GM23338 (cell line): ENCODE results near the gene CPNE2. TPM values are rescaled to one million over a fixed set of nuclear protein-coding genes. Genes with fewer than 3 reads are reported as not detected.

ENCODE experiments used
- ATAC-seq: fragments of 200-7000 bp; cut with Tn5 transposase; 3 replicates; pipeline ENCODE4 v1.9.1; 2020
- DNase-seq: peaks from one replicate; pipeline ENCODE4 v3.0.0-alpha.2; 2015; ENCODE audit warnings: low spot score
- H2AFZ ChIP-seq: fragments of 200-600 bp; sonication (generic); 2 replicates; pipeline ENCODE4 v1.8.0; 2016; ENCODE audit warnings: antibody characterized with exemption, mild to moderate bottlenecking, moderate library complexity
- H3F3A ChIP-seq: fragments of 200-600 bp; sonication (generic); replicated peaks from 2 replicates; pipeline ENCODE4 v1.8.0; 2017; ENCODE audit warnings: antibody characterized with exemption, mixed run types, low read depth
- H3K27ac ChIP-seq: fragments of 200-600 bp; sonication (generic); 2 replicates; pipeline ENCODE4 v1.6.1; 2016; ENCODE audit warnings: low read depth
- H3K27me3 ChIP-seq: fragments of 200-600 bp; sonication (generic); 2 replicates; pipeline ENCODE4 v1.8.0; 2016; ENCODE audit warnings: mild to moderate bottlenecking, mixed run types, moderate library complexity; ENCODE audit not compliant: insufficient read depth
- H3K36me3 ChIP-seq: fragments of 200-600 bp; sonication (generic); 2 replicates; pipeline ENCODE4 v1.8.0; 2016; ENCODE audit warnings: mild to moderate bottlenecking; ENCODE audit not compliant: insufficient read depth
- H3K4me1 ChIP-seq: fragments of 200-600 bp; sonication (generic); 2 replicates; pipeline ENCODE4 v1.8.0; 2016; ENCODE audit warnings: mild to moderate bottlenecking, moderate library complexity; ENCODE audit not compliant: insufficient read depth
- H3K4me2 ChIP-seq: fragments of 200-600 bp; sonication (generic); 2 replicates; pipeline ENCODE4 v1.7.1; 2017; ENCODE audit warnings: mixed run types
- H3K4me3 ChIP-seq: fragments of 200-600 bp; sonication (generic); 2 replicates; pipeline ENCODE4 v1.6.1; 2016; ENCODE audit warnings: mixed run types
- H3K79me2 ChIP-seq: fragments of 200-600 bp; sonication (generic); replicated peaks from 2 replicates; pipeline ENCODE4 v1.8.0; 2017; ENCODE audit warnings: mild to moderate bottlenecking; ENCODE audit not compliant: insufficient read depth
- H3K9me2 ChIP-seq: fragments of 200-600 bp; sonication (generic); 2 replicates; pipeline ENCODE4 v1.8.0; 2017; ENCODE audit not compliant: insufficient read depth
- H4K20me1 ChIP-seq: fragments of 200-600 bp; sonication (generic); replicated peaks from 2 replicates; pipeline ENCODE4 v1.8.0; 2017; ENCODE audit warnings: mild to moderate bottlenecking; ENCODE audit not compliant: insufficient read depth
- H3K27ac Mint-ChIP-seq: 2 replicates; pipeline ENCODE4 v1.8.0; 2020; ENCODE audit warnings: inconsistent platforms, mild to moderate bottlenecking, moderate library complexity, mixed read lengths
- H3K27me3 Mint-ChIP-seq: 3 replicates; pipeline ENCODE4 v1.8.0; 2022; ENCODE audit warnings: low read depth, mild to moderate bottlenecking, moderate library complexity, mixed read lengths, inconsistent platforms; ENCODE audit not compliant: insufficient read depth, poor library complexity
- H3K36me3 Mint-ChIP-seq: 3 replicates; pipeline ENCODE4 v1.8.0; 2021; ENCODE audit warnings: low read depth, mild to moderate bottlenecking, inconsistent platforms, moderate library complexity, mixed read lengths
- H3K4me1 Mint-ChIP-seq: 3 replicates; pipeline ENCODE4 v1.8.0; 2020; ENCODE audit warnings: mild to moderate bottlenecking, inconsistent platforms, mixed read lengths
- H3K4me3 Mint-ChIP-seq: 3 replicates; pipeline ENCODE4 v1.8.0; 2021; ENCODE audit warnings: moderate library complexity, mild to moderate bottlenecking, inconsistent platforms, mixed read lengths
- H3K9me3 Mint-ChIP-seq: 3 replicates; pipeline ENCODE4 v1.8.0; 2020; ENCODE audit warnings: moderate library complexity, mild to moderate bottlenecking, inconsistent platforms, mixed read lengths
- CREB1 ChIP-seq: fragments of 250-450 bp; sonication (Bioruptor Pico); IDR thresholded peaks from 2 replicates; pipeline ENCODE4 v1.5.0; 2020; ENCODE audit warnings: low read depth, mild to moderate bottlenecking, moderate library complexity
- CTCF ChIP-seq, 2 experiments: fragments of 200-600 bp in 1 of 2; sonication (generic) in 1 of 2; conservative IDR thresholded peaks; 2 replicates each; pipeline versions ENCODE4 v1.5.1 to v1.6.1; 2016 to 2017; ENCODE audit warnings: antibody characterized with exemption in 2 of 2, low read depth in 2 of 2, mild to moderate bottlenecking in 2 of 2, moderate library complexity in 1 of 2
- JUNB ChIP-seq: IDR thresholded peaks from one replicate; pipeline ENCODE4 v1.6.1; 2016; ENCODE audit warnings: antibody characterized with exemption; ENCODE audit not compliant: unreplicated experiment
- NANOG ChIP-seq: IDR thresholded peaks from 2 replicates; pipeline ENCODE4 v1.6.1; 2016; ENCODE audit warnings: antibody characterized with exemption, borderline replicate concordance
- POLR2AphosphoS5 ChIP-seq: IDR thresholded peaks from 2 replicates; pipeline ENCODE4 v1.6.1; 2016; ENCODE audit warnings: antibody characterized with exemption, low read depth
- REST ChIP-seq: IDR thresholded peaks from one replicate; pipeline ENCODE4 v1.6.1; 2018; ENCODE audit warnings: antibody characterized with exemption; ENCODE audit not compliant: unreplicated experiment
- STAT1 ChIP-seq: IDR thresholded peaks from one replicate; pipeline ENCODE4 v1.6.1; 2016; ENCODE audit warnings: antibody characterized with exemption; ENCODE audit not compliant: unreplicated experiment
- ZNF114 ChIP-seq: fragments of 250-450 bp; sonication (Bioruptor Pico); IDR thresholded peaks from 2 replicates; pipeline ENCODE4 v1.5.0; 2020; ENCODE audit warnings: mild to moderate bottlenecking, moderate library complexity
- polyA plus RNA-seq: library from polyadenylated mRNA; unstranded; fragments of >200 nt; fragmentation: Nextera tagmentation; extraction: Ambion mirVana; gene quantifications from 2 replicates; pipeline ENCODE4 v1.2.1, GENCODE V29; 2016
- total RNA-seq: library from RNA; depleted of rRNA; stranded (reverse); fragments of >200 nt; shearing (Covaris generic); gene quantifications from 2 replicates; pipeline ENCODE4 v1.2.3, GENCODE V29; 2014
- TF ChIP-seq, protein P1 (sequence below): IDR thresholded peaks from 2 replicates; pipeline ENCODE4 v1.6.1; 2016; ENCODE audit warnings: antibody characterized with exemption
- TF ChIP-seq, protein P2 (sequence below): fragments of 250-450 bp; sonication (Bioruptor Pico); IDR thresholded peaks from 2 replicates; pipeline ENCODE4 v1.5.0; 2020; ENCODE audit warnings: mild to moderate bottlenecking, moderate library complexity

The CPNE2 gene
- total and polyA plus RNA-seq, 2 experiments from 2014 or later: 7.1 to 11.3 TPM

- no peaks in the 10 kb centered on the region for H4K20me1 ChIP-seq
- Mint-ChIP-seq H3K27me3 (peaks cover 5% of the 10 kb centered on the region), H3K9me3 (no peaks in the 10 kb centered on the region), H3K36me3 (no peaks in the 10 kb centered on the region), H3K27ac (no peak overlapping the region), H3K4me1 (peaks cover 35% of the 10 kb centered on the region), H3K4me3 (no peak overlapping the region)
- no peak overlapping the region for H2AFZ ChIP-seq
- H3K79me2 ChIP-seq: no peaks in the 10 kb centered on the region
- no peak for ATAC-seq
- H3K4me2 ChIP-seq: no peak overlapping the region
- no peak overlapping the region for H3K4me3 ChIP-seq
- TF ChIP-seq, protein P1, sequence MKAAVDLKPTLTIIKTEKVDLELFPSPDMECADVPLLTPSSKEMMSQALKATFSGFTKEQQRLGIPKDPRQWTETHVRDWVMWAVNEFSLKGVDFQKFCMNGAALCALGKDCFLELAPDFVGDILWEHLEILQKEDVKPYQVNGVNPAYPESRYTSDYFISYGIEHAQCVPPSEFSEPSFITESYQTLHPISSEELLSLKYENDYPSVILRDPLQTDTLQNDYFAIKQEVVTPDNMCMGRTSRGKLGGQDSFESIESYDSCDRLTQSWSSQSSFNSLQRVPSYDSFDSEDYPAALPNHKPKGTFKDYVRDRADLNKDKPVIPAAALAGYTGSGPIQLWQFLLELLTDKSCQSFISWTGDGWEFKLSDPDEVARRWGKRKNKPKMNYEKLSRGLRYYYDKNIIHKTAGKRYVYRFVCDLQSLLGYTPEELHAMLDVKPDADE: no peak
- no peak for TF ChIP-seq ZNF114 (CRISPR knock-in tag)
- no peak for TF ChIP-seq JUNB
- TF ChIP-seq CTCF (conservative IDR thresholded peaks at IDR 0.05; ENCODE audit: low read depth in 2 of 2): no peak
- TF ChIP-seq, protein P2, sequence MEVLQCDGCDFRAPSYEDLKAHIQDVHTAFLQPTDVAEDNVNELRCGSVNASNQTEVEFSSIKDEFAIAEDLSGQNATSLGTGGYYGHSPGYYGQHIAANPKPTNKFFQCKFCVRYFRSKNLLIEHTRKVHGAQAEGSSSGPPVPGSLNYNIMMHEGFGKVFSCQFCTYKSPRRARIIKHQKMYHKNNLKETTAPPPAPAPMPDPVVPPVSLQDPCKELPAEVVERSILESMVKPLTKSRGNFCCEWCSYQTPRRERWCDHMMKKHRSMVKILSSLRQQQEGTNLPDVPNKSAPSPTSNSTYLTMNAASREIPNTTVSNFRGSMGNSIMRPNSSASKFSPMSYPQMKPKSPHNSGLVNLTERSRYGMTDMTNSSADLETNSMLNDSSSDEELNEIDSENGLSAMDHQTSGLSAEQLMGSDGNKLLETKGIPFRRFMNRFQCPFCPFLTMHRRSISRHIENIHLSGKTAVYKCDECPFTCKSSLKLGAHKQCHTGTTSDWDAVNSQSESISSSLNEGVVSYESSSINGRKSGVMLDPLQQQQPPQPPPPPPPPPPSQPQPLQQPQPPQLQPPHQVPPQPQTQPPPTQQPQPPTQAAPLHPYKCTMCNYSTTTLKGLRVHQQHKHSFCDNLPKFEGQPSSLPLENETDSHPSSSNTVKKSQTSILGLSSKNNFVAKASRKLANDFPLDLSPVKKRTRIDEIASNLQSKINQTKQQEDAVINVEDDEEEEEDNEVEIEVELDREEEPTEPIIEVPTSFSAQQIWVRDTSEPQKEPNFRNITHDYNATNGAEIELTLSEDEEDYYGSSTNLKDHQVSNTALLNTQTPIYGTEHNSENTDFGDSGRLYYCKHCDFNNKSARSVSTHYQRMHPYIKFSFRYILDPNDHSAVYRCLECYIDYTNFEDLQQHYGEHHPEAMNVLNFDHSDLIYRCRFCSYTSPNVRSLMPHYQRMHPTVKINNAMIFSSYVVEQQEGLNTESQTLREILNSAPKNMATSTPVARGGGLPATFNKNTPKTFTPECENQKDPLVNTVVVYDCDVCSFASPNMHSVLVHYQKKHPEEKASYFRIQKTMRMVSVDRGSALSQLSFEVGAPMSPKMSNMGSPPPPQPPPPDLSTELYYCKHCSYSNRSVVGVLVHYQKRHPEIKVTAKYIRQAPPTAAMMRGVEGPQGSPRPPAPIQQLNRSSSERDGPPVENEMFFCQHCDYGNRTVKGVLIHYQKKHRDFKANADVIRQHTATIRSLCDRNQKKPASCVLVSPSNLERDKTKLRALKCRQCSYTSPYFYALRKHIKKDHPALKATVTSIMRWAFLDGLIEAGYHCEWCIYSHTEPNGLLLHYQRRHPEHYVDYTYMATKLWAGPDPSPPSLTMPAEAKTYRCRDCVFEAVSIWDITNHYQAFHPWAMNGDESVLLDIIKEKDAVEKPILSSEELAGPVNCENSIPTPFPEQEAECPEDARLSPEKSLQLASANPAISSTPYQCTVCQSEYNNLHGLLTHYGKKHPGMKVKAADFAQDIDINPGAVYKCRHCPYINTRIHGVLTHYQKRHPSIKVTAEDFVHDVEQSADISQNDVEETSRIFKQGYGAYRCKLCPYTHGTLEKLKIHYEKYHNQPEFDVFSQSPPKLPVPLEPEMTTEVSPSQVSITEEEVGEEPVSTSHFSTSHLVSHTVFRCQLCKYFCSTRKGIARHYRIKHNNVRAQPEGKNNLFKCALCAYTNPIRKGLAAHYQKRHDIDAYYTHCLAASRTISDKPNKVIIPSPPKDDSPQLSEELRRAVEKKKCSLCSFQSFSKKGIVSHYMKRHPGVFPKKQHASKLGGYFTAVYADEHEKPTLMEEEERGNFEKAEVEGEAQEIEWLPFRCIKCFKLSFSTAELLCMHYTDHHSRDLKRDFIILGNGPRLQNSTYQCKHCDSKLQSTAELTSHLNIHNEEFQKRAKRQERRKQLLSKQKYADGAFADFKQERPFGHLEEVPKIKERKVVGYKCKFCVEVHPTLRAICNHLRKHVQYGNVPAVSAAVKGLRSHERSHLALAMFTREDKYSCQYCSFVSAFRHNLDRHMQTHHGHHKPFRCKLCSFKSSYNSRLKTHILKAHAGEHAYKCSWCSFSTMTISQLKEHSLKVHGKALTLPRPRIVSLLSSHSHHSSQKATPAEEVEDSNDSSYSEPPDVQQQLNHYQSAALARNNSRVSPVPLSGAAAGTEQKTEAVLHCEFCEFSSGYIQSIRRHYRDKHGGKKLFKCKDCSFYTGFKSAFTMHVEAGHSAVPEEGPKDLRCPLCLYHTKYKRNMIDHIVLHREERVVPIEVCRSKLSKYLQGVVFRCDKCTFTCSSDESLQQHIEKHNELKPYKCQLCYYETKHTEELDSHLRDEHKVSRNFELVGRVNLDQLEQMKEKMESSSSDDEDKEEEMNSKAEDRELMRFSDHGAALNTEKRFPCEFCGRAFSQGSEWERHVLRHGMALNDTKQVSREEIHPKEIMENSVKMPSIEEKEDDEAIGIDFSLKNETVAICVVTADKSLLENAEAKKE (CRISPR knock-in tag): no peak
- TF ChIP-seq NANOG: no peak
- no peak for TF ChIP-seq CREB1
- TF ChIP-seq POLR2AphosphoS5: no peak
- TF ChIP-seq REST: no peak
- no peak for TF ChIP-seq STAT1
- H3K9me2 ChIP-seq: no peaks in the 10 kb centered on the region
- H3K36me3 ChIP-seq: no peaks in the 10 kb centered on the region
- H3K4me1 ChIP-seq: peaks cover 7% of the 10 kb centered on the region
- no peak for DNase-seq
- no peaks in the 10 kb centered on the region for H3K27me3 ChIP-seq
- H3F3A ChIP-seq: no peaks in the 10 kb centered on the region
- no peak overlapping the region for H3K27ac ChIP-seq
These were observed 8.1 kb downstream of the CPNE2 start for GRCh38 chr16:57100445-57100844.
